HepG2 (cell line): ENCODE measurements around the gene CCS. TPM values are rescaled to one million over a fixed set of nuclear protein-coding genes. Genes with fewer than 3 reads are reported as not detected.

Experiments
- BCL3 ChIP-seq: sonication (generic); formaldehyde crosslinking; IDR thresholded peaks from 2 replicates; pipeline ENCODE4 v1.5.1; 2020; ENCODE audit warnings: mild to moderate bottlenecking, missing genetic modification reagents, moderate library complexity
- CBX2 ChIP-seq, 2 experiments: fragments of 200-600 bp in 1 of 2; sonication (generic); formaldehyde crosslinking in 1 of 2; IDR thresholded peaks; 2 replicates each; pipeline versions ENCODE4 v1.7.0 to v1.8.1; 2018 to 2022; ENCODE audit warnings: low read depth in 2 of 2, low read length in 1 of 2, mild to moderate bottlenecking in 1 of 2, missing genetic modification reagents in 1 of 2
- DMTF1 ChIP-seq: sonication (generic); formaldehyde crosslinking; IDR thresholded peaks from 2 replicates; pipeline ENCODE4 v1.4.0; 2020; ENCODE audit warnings: mild to moderate bottlenecking, missing genetic modification reagents
- FOXK1 ChIP-seq: sonication (generic); formaldehyde crosslinking; IDR thresholded peaks from 2 replicates; pipeline ENCODE4 v1.4.0; 2020; ENCODE audit warnings: low read depth, missing genetic modification reagents, borderline replicate concordance
- GTF2F1 ChIP-seq: fragments of 150-350 bp; IDR thresholded peaks from 2 replicates; pipeline ENCODE4 v1.6.1; 2014; ENCODE audit warnings: low read length
- KDM6A ChIP-seq: IDR thresholded peaks from 2 replicates; pipeline ENCODE4 v1.6.1; 2016; ENCODE audit warnings: low read depth
- MTF2 ChIP-seq: sonication (generic); formaldehyde crosslinking; IDR thresholded peaks from 2 replicates; pipeline ENCODE4 v1.5.0; 2020; ENCODE audit warnings: missing genetic modification reagents, borderline replicate concordance
- PITX1 ChIP-seq: sonication (generic); formaldehyde crosslinking; IDR thresholded peaks from 2 replicates; pipeline ENCODE4 v1.5.1; 2020; ENCODE audit warnings: mild to moderate bottlenecking, missing genetic modification reagents
- RCOR2 ChIP-seq: IDR thresholded peaks from 2 replicates; pipeline ENCODE4 v1.6.1; 2016; ENCODE audit warnings: missing biosample characterization, missing genetic modification reagents
- RXRA ChIP-seq: sonication (generic); formaldehyde crosslinking; IDR thresholded peaks from 2 replicates; pipeline ENCODE4 v1.5.1; 2020; ENCODE audit warnings: missing genetic modification reagents
- SAFB2 ChIP-seq: sonication (generic); formaldehyde crosslinking; IDR thresholded peaks from 2 replicates; pipeline ENCODE4 v1.5.1; 2020; ENCODE audit warnings: missing genetic modification reagents, low read depth, mild to moderate bottlenecking, borderline replicate concordance
- SMC3 ChIP-seq: IDR thresholded peaks from 2 replicates; pipeline ENCODE4 v1.6.1; 2011; ENCODE audit warnings: low read length, improper control_type of control experiment
- SRY ChIP-seq: sonication (generic); formaldehyde crosslinking; IDR thresholded peaks from 2 replicates; pipeline ENCODE4 v1.8.0; 2022; ENCODE audit warnings: mild to moderate bottlenecking, missing genetic modification reagents
- ZBTB38 ChIP-seq: sonication (generic); formaldehyde crosslinking; IDR thresholded peaks from 2 replicates; pipeline ENCODE4 v1.5.1; 2020; ENCODE audit warnings: mild to moderate bottlenecking, missing genetic modification reagents
- ZFP37 ChIP-seq: sonication (generic); formaldehyde crosslinking; IDR thresholded peaks from 2 replicates; pipeline ENCODE4 v1.4.0; 2020; ENCODE audit warnings: missing genetic modification reagents, borderline replicate concordance
- ZIK1 ChIP-seq: sonication (generic); formaldehyde crosslinking; IDR thresholded peaks from 2 replicates; pipeline ENCODE4 v1.5.0; 2020; ENCODE audit warnings: mild to moderate bottlenecking, low read depth, missing genetic modification reagents, borderline replicate concordance
- ZNF367 ChIP-seq: sonication (generic); formaldehyde crosslinking; IDR thresholded peaks from 2 replicates; pipeline ENCODE4 v1.4.0; 2020; ENCODE audit warnings: missing genetic modification reagents, borderline replicate concordance
- ZNF546 ChIP-seq: sonication (generic); formaldehyde crosslinking; conservative IDR thresholded peaks from 2 replicates; pipeline ENCODE4 v1.8.1; 2023; ENCODE audit warnings: mild to moderate bottlenecking, missing genetic modification reagents
- ZNF550 ChIP-seq: sonication (generic); formaldehyde crosslinking; IDR thresholded peaks from 2 replicates; pipeline ENCODE4 v1.4.0; 2020; ENCODE audit warnings: mild to moderate bottlenecking, missing genetic modification reagents, borderline replicate concordance
- ZNF574 ChIP-seq: sonication (generic); formaldehyde crosslinking; IDR thresholded peaks from 2 replicates; pipeline ENCODE4 v1.4.0; 2020; ENCODE audit warnings: missing genetic modification reagents
- ZNF710 ChIP-seq: sonication (generic); formaldehyde crosslinking; IDR thresholded peaks from 2 replicates; pipeline ENCODE4 v1.5.0; 2020; ENCODE audit warnings: mild to moderate bottlenecking, missing genetic modification reagents, borderline replicate concordance
- polyA plus RNA-seq, 8 experiments: library from polyadenylated mRNA; depleted of rRNA in 3 of 8; stranded (reverse) in 7 of 8; unstranded in 1 of 8; fragments of >200 nt; fragmentation: Illumina TruSeq in 4 of 8; extraction: Trizol in 4 of 8; gene quantifications; 2 replicates each; pipeline versions ENCODE4 v1.2.1 to v1.2.3, GENCODE V29; 2011 to 2016; ENCODE audit warnings: low read depth in 4 of 8, missing spikeins in 1 of 8, mixed read lengths in 1 of 8; ENCODE audit not compliant: insufficient read depth in 1 of 8
- total RNA-seq, 5 experiments: library from RNA; depleted of rRNA; stranded (reverse); fragments of >200 nt; fragmentation: Illumina TruSeq; extraction: Trizol; gene quantifications; 2 replicates each; pipeline ENCODE4 v1.2.3, GENCODE V29; 2016; ENCODE audit warnings: low read depth in 1 of 5

CCS gene
- total and polyA plus RNA-seq, 2 of the 13 experiments (the other 11 are each of a cell fraction or from before 2014, with no cell fraction given), result 25.4 to 44.6 TPM

GRCh38 chr11:66545701-66546367 lies 47.2 kb upstream of the CCS start, which contains the start of gene ZDHHC24 (continued):
- TF ChIP-seq KDM6A (CRISPR knock-in tag), result no peak
- TF ChIP-seq RCOR2, result no peak
- TF ChIP-seq ZFP37, result no peak
- no peak for TF ChIP-seq DMTF1 (CRISPR knock-in tag)
- peak; percentile 59; the same call in 1 of the 2 replicates for TF ChIP-seq SRY
- TF ChIP-seq FOXK1 (CRISPR knock-in tag), result peak; percentile 21; the same call in 1 of the 2 replicates
- TF ChIP-seq ZNF546 (CRISPR knock-in tag), result peak; percentile 57; the same call in 1 of the 2 replicates
- 0 out of 2 replicates have a peak, but pooled peaks have one; percentile 15 for TF ChIP-seq RXRA
- 0 out of 2 replicates have a peak, but pooled peaks have one; percentile 27 for TF ChIP-seq PITX1 (CRISPR knock-in tag)
- peak; percentile 66 for TF ChIP-seq ZNF574 (CRISPR knock-in tag)
- peak; percentile 43; the same call in 1 of the 2 replicates for TF ChIP-seq ZBTB38 (CRISPR knock-in tag)
- TF ChIP-seq MTF2, result no peak
- no peak for TF ChIP-seq ZNF367 (CRISPR knock-in tag)
- no peak for TF ChIP-seq SMC3
- peak; percentile 46; the same call in 1 of the 2 replicates for TF ChIP-seq SAFB2
- TF ChIP-seq ZIK1 (CRISPR knock-in tag), result 0 out of 2 replicates have a peak, but pooled peaks have one; percentile 35
- no peak for TF ChIP-seq ZNF550 (CRISPR knock-in tag)
- TF ChIP-seq CBX2 (IDR thresholded peaks at IDR 0.05; ENCODE audit: low read depth, low read length), result no peak
- TF ChIP-seq CBX2 (CRISPR knock-in tag; IDR thresholded peaks at IDR 0.05; ENCODE audit: low read depth), result no peak
- no peak for TF ChIP-seq GTF2F1
- 0 out of 2 replicates have a peak, but pooled peaks have one; percentile 21 for TF ChIP-seq ZNF710 (CRISPR knock-in tag)
- peak; percentile 49; the same call in 1 of the 2 replicates for TF ChIP-seq BCL3 (CRISPR knock-in tag)
